ENCODE measurements around the gene SLC25A11. TPM values are rescaled to one million over a fixed set of nuclear protein-coding genes. Genes with fewer than 3 reads are reported as not detected.

The SLC25A11 gene
- total and polyA plus RNA-seq, 2 experiments from 2014 or later: 59.5 to 78.7 TPM

DNA sequence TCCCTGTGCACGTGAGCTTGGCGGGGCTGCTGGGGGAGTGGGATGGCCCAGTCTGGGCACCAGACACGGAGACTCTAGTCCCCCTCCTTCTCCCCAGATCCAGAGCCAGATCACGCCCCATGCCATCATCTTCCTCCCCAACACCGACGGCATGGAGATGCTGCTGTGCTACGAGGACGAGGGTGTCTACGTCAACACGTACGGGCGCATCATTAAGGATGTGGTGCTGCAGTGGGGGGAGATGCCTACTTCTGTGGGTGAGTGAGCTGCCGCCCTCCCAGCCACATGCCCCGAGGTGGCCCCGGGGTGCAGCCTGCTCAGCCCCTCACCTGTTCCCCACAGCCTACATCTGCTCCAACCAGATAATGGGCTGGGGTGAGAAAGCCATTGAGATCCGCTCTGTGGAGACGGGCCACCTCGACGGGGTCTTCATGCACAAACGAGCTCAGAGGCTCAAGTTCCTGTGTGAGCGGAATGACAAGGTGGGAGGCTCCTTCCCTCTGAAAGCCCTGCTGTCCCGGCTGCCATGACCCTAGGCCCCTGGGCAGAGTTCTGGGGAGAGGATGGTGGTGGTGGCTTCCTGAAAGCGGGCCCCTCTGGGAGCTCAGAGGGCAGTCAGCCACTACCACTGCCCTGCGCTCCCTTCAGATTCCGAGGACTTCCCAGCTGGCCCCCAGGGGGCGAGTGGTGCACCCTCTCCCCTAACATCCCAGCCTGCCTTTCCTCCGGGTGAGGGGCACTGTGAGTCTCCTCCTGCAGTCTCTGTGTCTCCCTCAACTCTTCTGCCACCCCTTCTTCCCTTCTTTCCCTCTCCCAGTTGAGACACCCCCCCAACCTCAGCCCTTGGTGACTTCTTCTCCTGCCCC is 43.3 kb downstream of the SLC25A11 start:
- no peaks in the 10 kb centered on the region for H4K20me1 ChIP-seq (ENCODE audit: insufficient read depth, poor library complexity, severe bottlenecking)
- no peak for TF ChIP-seq EZH2phosphoT487 (IDR thresholded peaks at IDR 0.05; ENCODE audit: low read depth, severe bottlenecking, unreplicated experiment)
- no peak for TF ChIP-seq CTCF (IDR thresholded peaks at IDR 0.05; ENCODE audit: poor library complexity)
- H3K27me3 ChIP-seq: no peaks in the 10 kb centered on the region
- H2AFZ ChIP-seq: no peak overlapping the region
- no peak for DNase-seq (ENCODE audit: low spot score)
- peaks cover 4% of the 10 kb centered on the region for H3K4me1 ChIP-seq (ENCODE audit: insufficient read depth)
- H3K36me3 ChIP-seq (replicated peaks; ENCODE audit: insufficient read depth, low read depth): no peaks in the 10 kb centered on the region
- H3K27ac ChIP-seq: no peak overlapping the region
- WGBS (ENCODE audit: low lambda C conversion rate, missing lambda C conversion rate): 97% methylated on average over 27 of the region's 27 CpGs
- H3K79me2 ChIP-seq: no peaks in the 10 kb centered on the region
- H3K4me2 ChIP-seq: no peak overlapping the region
- no peaks in the 10 kb centered on the region for H3K9me2 ChIP-seq (replicated peaks; ENCODE audit: insufficient read depth)
- H3K4me3 ChIP-seq: no peak overlapping the region
- no peaks in the 10 kb centered on the region for H3K9me3 ChIP-seq (ENCODE audit: low read depth)

GRCh38 chr17:4895657-4896331 is 44.1 kb downstream of the SLC25A11 start:
- TF ChIP-seq CTCF (IDR thresholded peaks at IDR 0.05; ENCODE audit: poor library complexity) (no peak), EZH2 (IDR thresholded peaks at IDR 0.05; ENCODE audit: borderline replicate concordance) (no peak), EZH2phosphoT487 (IDR thresholded peaks at IDR 0.05; ENCODE audit: low read depth, severe bottlenecking, unreplicated experiment) (no peak)
- no peaks in the 10 kb centered on the region for H3K36me3 ChIP-seq (replicated peaks; ENCODE audit: insufficient read depth, low read depth)

GRCh38 chr17:4895121-4895520 is 44.7 kb downstream of the SLC25A11 start:
- Histone ChIP-seq H4K20me1 (ENCODE audit: insufficient read depth, poor library complexity, severe bottlenecking) (no peaks in the 10 kb centered on the region), H3K4me2 (no peak overlapping the region), H3K4me1 (ENCODE audit: insufficient read depth) (peaks cover 4% of the 10 kb centered on the region), H2AFZ (no peak overlapping the region), H3K79me2 (no peaks in the 10 kb centered on the region), H3K4me3 (no peak overlapping the region), H3K36me3 (replicated peaks; ENCODE audit: insufficient read depth, low read depth) (no peaks in the 10 kb centered on the region), H3K9me2 (replicated peaks; ENCODE audit: insufficient read depth) (no peaks in the 10 kb centered on the region), H3K27me3 (no peaks in the 10 kb centered on the region), H3K9me3 (ENCODE audit: low read depth) (no peaks in the 10 kb centered on the region), H3K27ac (no peak overlapping the region)
- WGBS (ENCODE audit: low lambda C conversion rate, missing lambda C conversion rate): 97% methylated on average over 13 of the region's 13 CpGs
- DNase-seq (ENCODE audit: low spot score): no peak
- no peak for TF ChIP-seq EZH2 (IDR thresholded peaks at IDR 0.05; ENCODE audit: borderline replicate concordance)
- TF ChIP-seq CTCF (IDR thresholded peaks at IDR 0.05; ENCODE audit: poor library complexity): no peak
- no peak for TF ChIP-seq EZH2phosphoT487 (IDR thresholded peaks at IDR 0.05; ENCODE audit: low read depth, severe bottlenecking, unreplicated experiment)

More at GRCh38 chr17:4895657-4896331, 44.1 kb downstream of the SLC25A11 start:
- no peak for DNase-seq (ENCODE audit: low spot score)
- WGBS (ENCODE audit: low lambda C conversion rate, missing lambda C conversion rate): 81% methylated on average over 24 of the region's 27 CpGs
- H4K20me1 ChIP-seq (ENCODE audit: insufficient read depth, poor library complexity, severe bottlenecking): no peaks in the 10 kb centered on the region
- H3K4me3 ChIP-seq: no peak overlapping the region
- no peaks in the 10 kb centered on the region for H3K27me3 ChIP-seq
- no peak overlapping the region for H2AFZ ChIP-seq
- H3K79me2 ChIP-seq: no peaks in the 10 kb centered on the region
- H3K27ac ChIP-seq: no peak overlapping the region
- no peak overlapping the region for H3K4me2 ChIP-seq
- H3K9me2 ChIP-seq (replicated peaks; ENCODE audit: insufficient read depth): no peaks in the 10 kb centered on the region
- H3K4me1 ChIP-seq (ENCODE audit: insufficient read depth): peaks cover 4% of the 10 kb centered on the region
- H3K9me3 ChIP-seq (ENCODE audit: low read depth): no peaks in the 10 kb centered on the region
